Measurements from ENCODE around the gene EMC1. TPM values are rescaled to one million over a fixed set of nuclear protein-coding genes. Genes with fewer than 3 reads are reported as not detected.

Gene EMC1
- total and polyA plus RNA-seq, 9 donors: 29.0 to 43.3 (median 34.6) TPM

- H3K27ac ChIP-seq (ENCODE audit: low read length): no peak overlapping the region
- H3K9me3 ChIP-seq (replicated peaks; ENCODE audit: control insufficient read depth, low read depth, low read length): no peaks in the 10 kb centered on the region
- no peaks in the 10 kb centered on the region for H3K27me3 ChIP-seq (ENCODE audit: control insufficient read depth, insufficient read depth, low read length)
- H3K4me1 ChIP-seq (ENCODE audit: control insufficient read depth, insufficient read depth, low read length): no peaks in the 10 kb centered on the region
- no peak for DNase-seq
- WGBS (ENCODE audit: insufficient coverage): no CpG with 5 or more reads among the region's 2 CpGs
- no peak overlapping the region for H3K4me3 ChIP-seq (ENCODE audit: low read length)
- H3K36me3 ChIP-seq (ENCODE audit: control insufficient read depth, insufficient read depth, low read length): peaks cover 70% of the 10 kb centered on the region
Observed at GRCh38 chr1:19177811-19178210, 73.5 kb downstream of the EMC1 start.

DNA sequence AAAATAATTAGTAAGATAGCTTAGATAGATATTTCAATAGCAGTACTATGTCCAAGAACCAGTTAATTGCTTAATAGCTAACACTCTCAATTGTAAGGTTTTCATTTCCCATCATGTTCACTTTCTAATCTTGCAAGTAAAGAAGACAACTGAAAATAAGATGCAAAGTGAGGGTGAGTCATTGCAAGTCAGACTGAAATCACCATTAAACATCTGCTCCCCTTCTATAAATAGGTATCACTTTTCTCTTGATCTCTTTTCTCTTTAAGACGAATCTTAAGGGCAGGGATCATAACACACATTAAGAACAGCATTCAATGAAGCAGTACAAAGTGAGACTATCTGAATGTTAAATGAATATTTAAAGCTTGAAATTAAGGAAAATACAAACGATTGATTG is 81.7 kb downstream of the EMC1 start:
- Histone ChIP-seq H3K4me1 (ENCODE audit: control insufficient read depth, insufficient read depth, low read length) (no peaks in the 10 kb centered on the region), H3K36me3 (ENCODE audit: control insufficient read depth, insufficient read depth, low read length) (peaks cover 77% of the 10 kb centered on the region), H3K27ac (ENCODE audit: low read length) (no peak overlapping the region), H3K9me3 (replicated peaks; ENCODE audit: control insufficient read depth, low read depth, low read length) (no peaks in the 10 kb centered on the region), H3K27me3 (ENCODE audit: control insufficient read depth, insufficient read depth, low read length) (no peaks in the 10 kb centered on the region), H3K4me3 (ENCODE audit: low read length) (no peak overlapping the region)
- no CpG with 5 or more reads among the region's 2 CpGs for WGBS (ENCODE audit: insufficient coverage)
- no peak for DNase-seq

- Histone ChIP-seq H3K4me1 (ENCODE audit: control insufficient read depth, insufficient read depth, low read length) (no peaks in the 10 kb centered on the region), H3K27me3 (ENCODE audit: control insufficient read depth, insufficient read depth, low read length) (no peaks in the 10 kb centered on the region), H3K4me3 (ENCODE audit: low read length) (no peak overlapping the region), H3K9me3 (replicated peaks; ENCODE audit: control insufficient read depth, low read depth, low read length) (no peaks in the 10 kb centered on the region), H3K27ac (ENCODE audit: low read length) (no peak overlapping the region), H3K36me3 (ENCODE audit: control insufficient read depth, insufficient read depth, low read length) (peaks cover 76% of the 10 kb centered on the region)
- WGBS (ENCODE audit: insufficient coverage): 90% methylated on average over 1 of the region's 6 CpGs
- no peak for DNase-seq
Observed at GRCh38 chr1:19167140-19167539, 84.2 kb downstream of the EMC1 start.

- no peak for DNase-seq
- Histone ChIP-seq H3K27ac (ENCODE audit: low read length) (no peak overlapping the region), H3K4me1 (ENCODE audit: control insufficient read depth, insufficient read depth, low read length) (no peaks in the 10 kb centered on the region), H3K9me3 (replicated peaks; ENCODE audit: control insufficient read depth, low read depth, low read length) (no peaks in the 10 kb centered on the region), H3K4me3 (ENCODE audit: low read length) (no peak overlapping the region), H3K36me3 (ENCODE audit: control insufficient read depth, insufficient read depth, low read length) (peaks cover 80% of the 10 kb centered on the region), H3K27me3 (ENCODE audit: control insufficient read depth, insufficient read depth, low read length) (no peaks in the 10 kb centered on the region)
- 69% methylated on average over 3 of the region's 3 CpGs for WGBS (ENCODE audit: insufficient coverage)
Observed at GRCh38 chr1:19166066-19166465, 85.3 kb downstream of the EMC1 start.

Other genes starting within 250 kb of the EMC1 start
- 59.2 TPM for gene UBR4, start 41.3 kb downstream of the EMC1 start, total RNA-seq
- 10 to 100 TPM; 61.1 to 94.1 (median 76.6) TPM for gene UBR4, start 41.3 kb downstream of the EMC1 start, polyA plus RNA-seq (ENCODE audit: insufficient read depth in 1 of 8, insufficient read length in 8 of 8, low replicate concordance in 1 of 8)
- 27.8 TPM for gene MRTO4, start 281 bp upstream of the EMC1 start, total RNA-seq
- 10 to 100 TPM; 26.8 to 30.1 (median 28.3) TPM for gene MRTO4, start 281 bp upstream of the EMC1 start, polyA plus RNA-seq (ENCODE audit: insufficient read depth in 1 of 8, insufficient read length in 8 of 8, low replicate concordance in 1 of 8)
- 1.3 TPM for gene AKR7A3, start 37.2 kb upstream of the EMC1 start, total RNA-seq
- 1 to 10 TPM in 2 of 8 donors, under 1 TPM in 6; 0.42 to 1.4 (median 0.84) TPM for gene AKR7A3, start 37.2 kb upstream of the EMC1 start, polyA plus RNA-seq (ENCODE audit: insufficient read depth in 1 of 8, insufficient read length in 8 of 8, low replicate concordance in 1 of 8)
- gene AKR7A2, start 60.6 kb upstream of the EMC1 start, total RNA-seq: 42.8 TPM
- 10 to 100 TPM; 41.6 to 56.5 (median 46.8) TPM for gene AKR7A2, start 60.6 kb upstream of the EMC1 start, polyA plus RNA-seq (ENCODE audit: insufficient read depth in 1 of 8, insufficient read length in 8 of 8, low replicate concordance in 1 of 8)
- 9.0 TPM for gene SLC66A1, start 60.8 kb upstream of the EMC1 start, total RNA-seq
- 10 to 100 TPM in 4 of 8 donors, 1 to 10 TPM in 4; 8.9 to 12.9 (median 9.9) TPM for gene SLC66A1, start 60.8 kb upstream of the EMC1 start, polyA plus RNA-seq (ENCODE audit: insufficient read depth in 1 of 8, insufficient read length in 8 of 8, low replicate concordance in 1 of 8)
- 85.8 TPM for gene CAPZB, start 234.0 kb upstream of the EMC1 start, total RNA-seq
- 100 to 1,000 TPM; 247 to 296 (median 271) TPM for gene CAPZB, start 234.0 kb upstream of the EMC1 start, polyA plus RNA-seq (ENCODE audit: insufficient read depth in 1 of 8, insufficient read length in 8 of 8, low replicate concordance in 1 of 8)

All from muscle of leg (tissue), 11 donors.